ENCODE data around the gene ABCC8.

The ABCC8 gene

DNA sequence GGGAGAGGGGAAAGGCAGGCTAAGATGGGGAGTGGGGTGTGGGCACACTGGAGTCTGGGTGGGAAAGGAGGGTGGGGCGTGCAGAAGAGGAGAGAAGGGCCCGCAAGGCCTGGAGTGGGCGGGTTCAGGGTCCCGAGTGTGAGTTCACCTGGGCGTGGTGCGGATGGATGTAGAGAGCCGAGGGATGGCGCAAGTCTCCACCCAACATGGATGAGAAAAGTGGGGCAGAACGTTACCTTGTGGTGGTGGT, 364 bp upstream of the ABCC8 start (continued):
- TF ChIP-seq, protein P1, sequence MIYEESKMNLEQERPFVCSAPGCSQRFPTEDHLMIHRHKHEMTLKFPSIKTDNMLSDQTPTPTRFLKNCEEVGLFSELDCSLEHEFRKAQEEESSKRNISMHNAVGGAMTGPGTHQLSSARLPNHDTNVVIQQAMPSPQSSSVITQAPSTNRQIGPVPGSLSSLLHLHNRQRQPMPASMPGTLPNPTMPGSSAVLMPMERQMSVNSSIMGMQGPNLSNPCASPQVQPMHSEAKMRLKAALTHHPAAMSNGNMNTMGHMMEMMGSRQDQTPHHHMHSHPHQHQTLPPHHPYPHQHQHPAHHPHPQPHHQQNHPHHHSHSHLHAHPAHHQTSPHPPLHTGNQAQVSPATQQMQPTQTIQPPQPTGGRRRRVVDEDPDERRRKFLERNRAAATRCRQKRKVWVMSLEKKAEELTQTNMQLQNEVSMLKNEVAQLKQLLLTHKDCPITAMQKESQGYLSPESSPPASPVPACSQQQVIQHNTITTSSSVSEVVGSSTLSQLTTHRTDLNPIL (CRISPR knock-in tag; IDR thresholded peaks at IDR 0.05; ENCODE audit: low read depth) = no peak
- no peak for TF ChIP-seq PPARA (CRISPR knock-in tag; IDR thresholded peaks at IDR 0.05; ENCODE audit: borderline replicate concordance)

DNA sequence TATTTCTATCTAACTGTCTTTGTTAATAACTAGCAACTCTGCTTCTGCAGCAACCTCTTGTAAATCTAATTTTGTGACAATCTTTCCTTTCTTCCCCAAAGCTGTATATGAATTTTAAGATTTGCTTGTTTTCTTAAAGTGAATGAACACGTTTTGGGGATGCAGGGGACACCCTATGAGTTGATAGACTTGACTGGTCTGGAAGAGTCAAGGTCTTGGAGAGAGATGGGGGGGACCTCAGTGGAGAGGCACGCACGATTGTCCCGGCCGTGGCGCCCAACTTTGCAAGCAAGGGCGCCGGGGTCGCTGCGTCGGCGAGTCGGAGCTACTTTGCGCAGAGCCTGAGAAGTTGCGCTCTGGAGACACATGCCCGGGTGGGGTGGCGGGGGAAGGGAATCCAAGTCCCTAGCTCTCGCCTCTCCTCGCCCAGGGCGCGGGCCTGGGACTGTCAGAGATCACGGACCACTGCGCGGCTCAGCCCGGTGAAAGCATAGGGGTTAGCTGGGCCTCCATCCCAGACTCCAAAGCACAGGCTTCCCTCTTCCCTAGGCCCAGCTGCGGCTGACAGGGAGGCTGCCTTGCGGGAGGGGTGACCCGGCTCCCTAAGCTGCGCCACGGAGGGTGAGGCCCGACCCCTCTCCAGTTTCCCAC, 854 bp downstream of the ABCC8 start:
- no peak for TF ChIP-seq ESRRG (CRISPR knock-in tag; IDR thresholded peaks at IDR 0.05)
- TF ChIP-seq ZC3H10 (CRISPR knock-in tag; IDR thresholded peaks at IDR 0.05) = no peak
- no peak for TF ChIP-seq CSDC2 (CRISPR knock-in tag; IDR thresholded peaks at IDR 0.05)
- TF ChIP-seq ZNF8 (CRISPR knock-in tag; IDR thresholded peaks at IDR 0.05) = no peak
- no peak for TF ChIP-seq TCF4 (CRISPR knock-in tag; IDR thresholded peaks at IDR 0.05; ENCODE audit: borderline replicate concordance)
- no peak for TF ChIP-seq ZNF565 (CRISPR knock-in tag; conservative IDR thresholded peaks at IDR 0.05; ENCODE audit: low read depth)
- no peak for TF ChIP-seq ISL1 (CRISPR knock-in tag; IDR thresholded peaks at IDR 0.05)
- no peak for TF ChIP-seq TOX (CRISPR knock-in tag; IDR thresholded peaks at IDR 0.05; ENCODE audit: borderline replicate concordance)
- TF ChIP-seq, protein P2, sequence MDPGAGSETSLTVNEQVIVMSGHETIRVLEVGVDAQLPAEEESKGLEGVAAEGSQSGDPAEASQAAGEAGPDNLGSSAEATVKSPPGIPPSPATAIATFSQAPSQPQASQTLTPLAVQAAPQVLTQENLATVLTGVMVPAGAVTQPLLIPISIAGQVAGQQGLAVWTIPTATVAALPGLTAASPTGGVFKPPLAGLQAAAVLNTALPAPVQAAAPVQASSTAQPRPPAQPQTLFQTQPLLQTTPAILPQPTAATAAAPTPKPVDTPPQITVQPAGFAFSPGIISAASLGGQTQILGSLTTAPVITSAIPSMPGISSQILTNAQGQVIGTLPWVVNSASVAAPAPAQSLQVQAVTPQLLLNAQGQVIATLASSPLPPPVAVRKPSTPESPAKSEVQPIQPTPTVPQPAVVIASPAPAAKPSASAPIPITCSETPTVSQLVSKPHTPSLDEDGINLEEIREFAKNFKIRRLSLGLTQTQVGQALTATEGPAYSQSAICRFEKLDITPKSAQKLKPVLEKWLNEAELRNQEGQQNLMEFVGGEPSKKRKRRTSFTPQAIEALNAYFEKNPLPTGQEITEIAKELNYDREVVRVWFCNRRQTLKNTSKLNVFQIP (CRISPR knock-in tag; IDR thresholded peaks at IDR 0.05; ENCODE audit: borderline replicate concordance, low read depth) = no peak
- TF ChIP-seq, protein P3, sequence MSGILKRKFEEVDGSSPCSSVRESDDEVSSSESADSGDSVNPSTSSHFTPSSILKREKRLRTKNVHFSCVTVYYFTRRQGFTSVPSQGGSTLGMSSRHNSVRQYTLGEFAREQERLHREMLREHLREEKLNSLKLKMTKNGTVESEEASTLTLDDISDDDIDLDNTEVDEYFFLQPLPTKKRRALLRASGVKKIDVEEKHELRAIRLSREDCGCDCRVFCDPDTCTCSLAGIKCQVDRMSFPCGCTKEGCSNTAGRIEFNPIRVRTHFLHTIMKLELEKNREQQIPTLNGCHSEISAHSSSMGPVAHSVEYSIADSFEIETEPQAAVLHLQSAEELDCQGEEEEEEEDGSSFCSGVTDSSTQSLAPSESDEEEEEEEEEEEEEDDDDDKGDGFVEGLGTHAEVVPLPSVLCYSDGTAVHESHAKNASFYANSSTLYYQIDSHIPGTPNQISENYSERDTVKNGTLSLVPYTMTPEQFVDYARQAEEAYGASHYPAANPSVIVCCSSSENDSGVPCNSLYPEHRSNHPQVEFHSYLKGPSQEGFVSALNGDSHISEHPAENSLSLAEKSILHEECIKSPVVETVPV (CRISPR knock-in tag; IDR thresholded peaks at IDR 0.05) = no peak
- no peak for TF ChIP-seq ARNTL (CRISPR knock-in tag; IDR thresholded peaks at IDR 0.05; ENCODE audit: borderline replicate concordance, low read depth)
- TF ChIP-seq SNAI2 (CRISPR knock-in tag; IDR thresholded peaks at IDR 0.05) = no peak
- no peak for TF ChIP-seq ZNF70 (CRISPR knock-in tag; IDR thresholded peaks at IDR 0.05)
- TF ChIP-seq PPARA (CRISPR knock-in tag; IDR thresholded peaks at IDR 0.05; ENCODE audit: borderline replicate concordance) = no peak
- TF ChIP-seq, protein P4, sequence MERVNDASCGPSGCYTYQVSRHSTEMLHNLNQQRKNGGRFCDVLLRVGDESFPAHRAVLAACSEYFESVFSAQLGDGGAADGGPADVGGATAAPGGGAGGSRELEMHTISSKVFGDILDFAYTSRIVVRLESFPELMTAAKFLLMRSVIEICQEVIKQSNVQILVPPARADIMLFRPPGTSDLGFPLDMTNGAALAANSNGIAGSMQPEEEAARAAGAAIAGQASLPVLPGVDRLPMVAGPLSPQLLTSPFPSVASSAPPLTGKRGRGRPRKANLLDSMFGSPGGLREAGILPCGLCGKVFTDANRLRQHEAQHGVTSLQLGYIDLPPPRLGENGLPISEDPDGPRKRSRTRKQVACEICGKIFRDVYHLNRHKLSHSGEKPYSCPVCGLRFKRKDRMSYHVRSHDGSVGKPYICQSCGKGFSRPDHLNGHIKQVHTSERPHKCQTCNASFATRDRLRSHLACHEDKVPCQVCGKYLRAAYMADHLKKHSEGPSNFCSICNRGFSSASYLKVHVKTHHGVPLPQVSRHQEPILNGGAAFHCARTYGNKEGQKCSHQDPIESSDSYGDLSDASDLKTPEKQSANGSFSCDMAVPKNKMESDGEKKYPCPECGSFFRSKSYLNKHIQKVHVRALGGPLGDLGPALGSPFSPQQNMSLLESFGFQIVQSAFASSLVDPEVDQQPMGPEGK (CRISPR knock-in tag; IDR thresholded peaks at IDR 0.05; ENCODE audit: borderline replicate concordance) = no peak
- no peak for TF ChIP-seq GLIS3 (CRISPR knock-in tag; IDR thresholded peaks at IDR 0.05)
- TF ChIP-seq, protein P1 (CRISPR knock-in tag; IDR thresholded peaks at IDR 0.05; ENCODE audit: low read depth) = no peak
- TF ChIP-seq BACH2 (CRISPR knock-in tag; IDR thresholded peaks at IDR 0.05; ENCODE audit: borderline replicate concordance) = no peak
- TF ChIP-seq RARB (CRISPR knock-in tag; IDR thresholded peaks at IDR 0.05) = no peak
- no peak for TF ChIP-seq ZFP3 (CRISPR knock-in tag; IDR thresholded peaks at IDR 0.05)
- ATAC-seq = no peak

DNA sequence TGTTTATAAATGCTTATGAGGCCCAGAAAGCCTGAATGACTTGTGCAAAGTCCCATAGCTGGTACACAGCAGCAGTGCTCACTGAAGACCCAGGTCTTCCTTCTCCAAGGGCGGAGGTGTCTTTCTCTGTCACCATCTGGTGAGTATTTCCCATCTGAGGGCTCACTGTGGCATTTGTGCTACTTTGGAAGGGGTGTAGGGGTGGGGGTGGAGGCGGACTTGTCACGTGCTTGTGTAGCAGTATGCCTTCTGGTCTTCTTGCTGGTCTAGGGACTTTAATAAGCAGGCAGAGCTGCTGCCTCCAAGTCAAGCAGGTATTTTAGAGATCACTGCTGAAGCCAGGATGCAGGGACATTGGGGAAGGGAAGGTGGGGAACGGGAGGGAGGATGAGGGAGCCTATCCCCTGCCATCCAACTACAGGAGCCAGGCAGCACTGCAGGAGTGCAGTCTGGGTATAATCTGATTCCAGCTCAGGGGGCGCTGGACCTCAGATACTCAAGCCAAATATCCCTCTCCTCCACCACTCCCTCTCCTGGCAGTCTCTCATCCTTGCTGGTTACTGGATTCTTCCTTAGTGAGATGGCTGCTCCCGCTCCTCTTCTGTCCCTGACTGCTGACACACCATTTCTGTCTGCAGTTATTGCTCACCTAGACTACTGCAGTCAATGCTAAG, 3.4 kb downstream of the ABCC8 start:
- no peak for TF ChIP-seq ZNF70 (CRISPR knock-in tag; IDR thresholded peaks at IDR 0.05)

DNA sequence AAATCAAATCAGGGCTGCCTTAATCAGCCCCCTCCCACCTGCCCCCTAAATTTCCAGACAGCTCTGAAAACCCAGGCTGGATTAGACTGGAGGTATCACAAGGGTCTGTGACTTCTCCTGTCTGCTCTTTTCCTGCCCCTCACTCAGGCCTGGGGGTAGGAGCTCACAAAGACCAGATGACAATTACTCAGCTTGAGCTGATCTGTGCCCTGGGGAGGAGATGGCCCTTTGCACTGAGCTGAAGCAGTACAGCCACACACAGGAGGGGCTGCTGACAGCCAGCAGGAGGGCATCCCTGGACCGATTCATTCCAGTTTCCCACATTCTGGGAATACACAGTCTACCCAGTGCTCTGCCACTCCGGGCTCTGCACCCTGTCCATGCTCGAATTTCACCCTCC, 4.2 kb downstream of the ABCC8 start:
- TF ChIP-seq ZC3H10 (CRISPR knock-in tag; IDR thresholded peaks at IDR 0.05) (no peak), ESRRG (CRISPR knock-in tag; IDR thresholded peaks at IDR 0.05) (no peak), TOX (CRISPR knock-in tag; IDR thresholded peaks at IDR 0.05; ENCODE audit: borderline replicate concordance) (no peak), ISL1 (CRISPR knock-in tag; IDR thresholded peaks at IDR 0.05) (no peak), TCF4 (CRISPR knock-in tag; IDR thresholded peaks at IDR 0.05; ENCODE audit: borderline replicate concordance) (no peak), ZFP3 (CRISPR knock-in tag; IDR thresholded peaks at IDR 0.05) (no peak)
- TF ChIP-seq, protein P5, sequence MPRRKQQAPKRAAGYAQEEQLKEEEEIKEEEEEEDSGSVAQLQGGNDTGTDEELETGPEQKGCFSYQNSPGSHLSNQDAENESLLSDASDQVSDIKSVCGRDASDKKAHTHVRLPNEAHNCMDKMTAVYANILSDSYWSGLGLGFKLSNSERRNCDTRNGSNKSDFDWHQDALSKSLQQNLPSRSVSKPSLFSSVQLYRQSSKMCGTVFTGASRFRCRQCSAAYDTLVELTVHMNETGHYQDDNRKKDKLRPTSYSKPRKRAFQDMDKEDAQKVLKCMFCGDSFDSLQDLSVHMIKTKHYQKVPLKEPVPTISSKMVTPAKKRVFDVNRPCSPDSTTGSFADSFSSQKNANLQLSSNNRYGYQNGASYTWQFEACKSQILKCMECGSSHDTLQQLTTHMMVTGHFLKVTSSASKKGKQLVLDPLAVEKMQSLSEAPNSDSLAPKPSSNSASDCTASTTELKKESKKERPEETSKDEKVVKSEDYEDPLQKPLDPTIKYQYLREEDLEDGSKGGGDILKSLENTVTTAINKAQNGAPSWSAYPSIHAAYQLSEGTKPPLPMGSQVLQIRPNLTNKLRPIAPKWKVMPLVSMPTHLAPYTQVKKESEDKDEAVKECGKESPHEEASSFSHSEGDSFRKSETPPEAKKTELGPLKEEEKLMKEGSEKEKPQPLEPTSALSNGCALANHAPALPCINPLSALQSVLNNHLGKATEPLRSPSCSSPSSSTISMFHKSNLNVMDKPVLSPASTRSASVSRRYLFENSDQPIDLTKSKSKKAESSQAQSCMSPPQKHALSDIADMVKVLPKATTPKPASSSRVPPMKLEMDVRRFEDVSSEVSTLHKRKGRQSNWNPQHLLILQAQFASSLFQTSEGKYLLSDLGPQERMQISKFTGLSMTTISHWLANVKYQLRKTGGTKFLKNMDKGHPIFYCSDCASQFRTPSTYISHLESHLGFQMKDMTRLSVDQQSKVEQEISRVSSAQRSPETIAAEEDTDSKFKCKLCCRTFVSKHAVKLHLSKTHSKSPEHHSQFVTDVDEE (CRISPR knock-in tag; IDR thresholded peaks at IDR 0.05) = no peak
- TF ChIP-seq, protein P3 (CRISPR knock-in tag; IDR thresholded peaks at IDR 0.05) = no peak
- TF ChIP-seq, protein P2 (CRISPR knock-in tag; IDR thresholded peaks at IDR 0.05; ENCODE audit: borderline replicate concordance, low read depth) = no peak

More for the DNA sequence above, 3.4 kb downstream of the ABCC8 start:
- ATAC-seq = peak; percentile 87

More for the DNA sequence above, 4.2 kb downstream of the ABCC8 start:
- no peak for ATAC-seq

Data from SK-N-SH treated with all-trans-retinoic acid at 6 μM for 48 hours (cell line).